Anterior cingulate cortex (tissue), 58 donors: ENCODE measurements around the gene CCT2.
"Not testable (repeated sequence)": the region's sequence is repeated elsewhere in the genome, so short reads cannot be mapped to it uniquely, and the experiment has no call there.

ENCODE experiments used
- DNase-seq, 58 donors: peaks; one replicate each; lab custom pipeline; 2025; lab: John Stamatoyannopoulos, UW

CCT2 gene

DNA sequence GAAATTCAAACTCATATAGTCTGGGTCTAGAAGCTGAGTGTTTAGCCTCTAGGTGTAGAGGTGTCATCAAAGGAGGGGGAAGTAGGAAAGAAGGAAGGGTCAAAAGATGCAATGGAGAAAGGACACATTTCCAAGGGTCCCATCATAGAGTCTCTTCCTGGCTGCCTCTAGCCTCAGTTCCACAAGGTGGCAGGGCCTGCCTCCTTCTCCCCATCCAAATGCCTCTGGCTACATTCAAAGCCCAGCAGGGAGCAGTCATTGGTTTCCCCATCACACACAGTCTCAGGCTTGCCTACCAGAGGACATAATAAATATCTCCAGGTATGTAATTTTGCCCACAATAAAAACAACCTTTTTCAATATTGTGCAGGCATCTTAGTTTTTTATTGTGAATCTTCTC, 2.1 kb upstream of the CCT2 start:
- DNase-seq: no peak

DNA sequence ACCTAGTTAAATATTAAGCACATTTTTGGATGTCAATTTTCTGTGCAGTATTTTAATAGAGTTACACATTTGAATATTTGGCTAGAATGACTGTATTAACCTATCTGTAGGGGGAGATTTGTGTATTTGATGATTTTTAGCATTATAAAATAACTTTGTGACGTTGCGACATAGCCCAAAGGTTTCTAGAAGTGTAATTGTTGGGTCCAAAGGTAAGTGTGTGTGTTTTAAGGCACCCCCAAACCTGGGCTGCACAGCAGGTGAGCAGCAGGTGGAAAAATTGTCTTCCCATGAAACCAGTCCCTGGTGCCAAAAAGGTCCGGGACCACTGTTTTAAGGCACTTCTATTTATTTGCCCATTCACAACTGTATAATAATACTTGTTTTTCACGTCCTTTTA, 3.3 kb downstream of the CCT2 start:
- no peak for DNase-seq

DNA sequence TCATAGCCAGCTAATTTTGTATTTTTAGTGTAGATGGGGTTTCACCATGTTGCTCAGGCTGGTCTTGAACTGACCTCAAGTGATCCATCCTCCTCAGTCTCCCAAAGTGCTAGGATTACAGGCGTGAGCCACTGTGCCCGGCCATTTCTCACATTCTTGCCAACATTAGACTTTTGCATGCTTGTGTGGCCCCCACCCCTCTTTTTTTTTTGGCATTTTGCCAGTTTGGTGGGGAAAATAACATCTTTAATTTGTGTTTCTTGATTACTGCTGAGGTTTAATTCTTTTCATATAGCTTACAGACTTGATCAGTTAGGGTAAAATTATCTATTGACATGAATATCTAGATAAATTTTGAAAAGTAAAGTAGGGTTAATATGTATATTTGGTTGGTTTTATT, 3.8 kb downstream of the CCT2 start:
- no peak for DNase-seq

DNA sequence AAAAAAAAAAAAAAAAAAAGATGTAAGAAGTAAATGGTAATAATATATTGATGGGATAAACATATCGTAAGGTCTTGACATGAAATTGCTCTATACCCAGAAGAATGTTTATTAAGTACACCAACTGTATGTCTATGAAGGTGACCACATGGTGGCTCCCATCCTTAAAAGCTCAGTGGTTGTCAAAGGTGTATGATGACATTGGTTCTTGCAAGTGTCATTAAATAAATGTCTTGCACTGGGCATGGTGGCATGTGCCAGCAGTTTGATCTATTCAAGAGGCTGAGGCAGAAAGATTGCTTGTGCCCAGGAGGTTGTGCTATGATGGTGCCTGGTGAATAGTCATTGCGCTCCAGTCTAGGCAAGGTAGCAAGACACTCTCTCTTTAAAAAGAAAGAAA, 10.4 kb downstream of the CCT2 start:
- DNase-seq: no peak

DNA sequence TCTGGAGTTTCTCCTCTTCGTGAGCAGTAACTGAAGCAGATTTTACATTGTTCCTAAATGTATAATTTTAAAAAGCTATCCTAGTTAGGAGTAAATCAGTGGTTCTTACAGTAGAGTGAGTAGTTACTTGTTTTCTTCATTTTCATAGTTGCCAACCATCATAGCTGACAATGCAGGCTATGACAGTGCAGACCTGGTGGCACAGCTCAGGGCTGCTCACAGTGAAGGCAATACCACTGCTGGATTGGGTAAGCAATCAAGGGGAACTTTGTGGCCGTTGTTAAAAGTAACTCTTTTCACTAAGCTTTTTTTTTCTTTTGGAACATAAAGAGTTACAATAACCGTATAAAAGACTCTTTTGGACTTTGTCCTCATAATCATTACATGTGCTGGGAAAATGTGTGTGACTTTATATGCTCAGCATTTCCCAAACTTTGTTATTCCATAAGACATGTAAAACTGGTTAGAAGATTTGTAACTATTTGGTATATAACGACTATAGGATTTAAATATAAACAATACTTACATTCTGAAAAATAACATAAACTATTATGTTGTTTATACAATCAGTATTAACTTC, 13.0 kb downstream of the CCT2 start:
- DNase-seq: no peak

DNA sequence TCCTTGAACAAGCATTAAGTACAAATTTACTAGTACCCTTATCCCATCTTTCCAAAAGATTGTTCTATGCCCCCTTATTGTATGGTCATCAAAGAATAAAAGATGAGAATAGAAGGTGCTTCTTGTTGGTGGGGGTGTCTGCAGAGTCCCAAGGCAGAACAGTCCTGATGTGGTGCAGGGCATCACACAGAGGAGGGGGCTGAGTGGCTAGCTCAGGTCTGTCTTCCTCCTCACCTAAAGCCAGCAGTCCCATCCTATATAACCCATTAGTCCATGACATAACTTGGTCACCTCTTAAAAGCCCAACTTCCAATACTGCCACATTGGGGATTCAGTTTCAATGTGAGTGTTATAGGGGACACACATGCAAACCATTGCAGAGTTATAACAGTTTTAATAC, 15.5 kb downstream of the CCT2 start:
- no peak for DNase-seq

DNA sequence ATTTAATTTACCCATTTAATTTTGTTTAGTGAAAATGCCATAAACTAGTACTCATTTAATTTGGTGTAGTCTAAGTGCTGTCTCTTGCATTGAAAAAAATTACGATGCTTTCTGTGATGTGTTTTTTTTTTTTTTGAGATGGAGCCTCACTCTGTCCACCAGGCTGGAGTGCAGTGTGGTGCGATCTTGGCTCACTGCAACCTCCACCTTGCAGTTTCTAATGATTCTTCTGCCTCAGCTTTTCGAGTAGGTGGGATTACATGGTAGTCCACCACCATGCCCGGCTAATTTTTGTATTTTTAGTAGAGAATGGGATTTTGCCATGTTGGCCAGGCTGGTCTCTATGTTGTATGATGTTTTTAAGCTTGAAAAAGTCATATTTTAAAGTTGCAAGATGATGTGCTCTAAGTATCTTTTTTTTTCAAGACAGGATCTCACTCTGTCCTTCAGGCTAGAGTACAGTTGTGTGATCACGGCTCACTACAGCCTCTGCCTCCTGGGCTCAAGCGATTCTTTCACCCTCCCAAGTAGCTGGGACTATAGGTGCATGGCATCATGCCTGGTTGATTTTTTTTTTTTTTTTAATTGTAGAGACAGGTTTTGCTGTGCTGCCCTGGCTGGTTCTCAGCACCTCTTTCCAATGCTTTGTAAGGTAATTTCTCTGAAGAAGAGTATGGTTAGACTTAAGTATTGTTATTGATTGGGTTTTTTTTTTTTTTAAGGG, 16.9 kb downstream of the CCT2 start:
- DNase-seq: no peak

DNA sequence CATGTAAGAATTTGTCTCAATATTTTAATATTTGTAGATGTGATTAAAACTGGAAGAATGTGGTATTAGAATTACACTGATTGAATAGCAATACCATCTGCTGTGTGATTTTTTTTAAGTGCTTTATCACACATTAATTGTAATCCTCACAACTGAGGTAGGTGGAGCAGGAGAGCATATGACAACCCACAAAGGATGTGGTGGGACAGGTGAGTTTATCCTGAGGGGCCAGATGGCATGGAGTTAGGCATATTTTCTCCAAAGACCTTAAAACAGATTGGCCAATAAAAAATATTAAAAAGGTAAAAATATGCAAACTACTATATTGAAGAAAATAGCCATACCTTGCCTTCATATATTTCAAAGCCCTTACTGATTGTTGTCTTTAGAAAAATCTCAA, 17.7 kb downstream of the CCT2 start:
- no peak for DNase-seq

DNA sequence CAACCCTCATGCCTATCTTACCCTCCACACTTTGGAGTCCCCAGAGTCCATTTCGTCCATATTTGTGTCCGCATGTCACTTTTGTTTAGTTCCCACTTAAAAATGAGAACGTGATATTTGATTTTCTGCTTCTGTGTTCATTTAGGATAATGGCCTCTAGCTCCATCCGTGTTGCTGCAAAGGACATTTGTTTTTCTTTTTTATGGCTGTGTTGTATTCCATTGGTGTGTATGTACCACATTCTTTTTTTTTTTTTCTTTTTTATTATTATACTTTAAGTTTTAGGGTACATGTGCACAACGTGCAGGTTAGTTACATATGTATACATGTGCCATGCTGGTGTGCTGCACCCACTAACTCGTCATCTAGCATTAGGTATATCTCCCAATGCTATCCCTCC, 18.3 kb downstream of the CCT2 start:
- not testable (repeated sequence) for DNase-seq

DNA sequence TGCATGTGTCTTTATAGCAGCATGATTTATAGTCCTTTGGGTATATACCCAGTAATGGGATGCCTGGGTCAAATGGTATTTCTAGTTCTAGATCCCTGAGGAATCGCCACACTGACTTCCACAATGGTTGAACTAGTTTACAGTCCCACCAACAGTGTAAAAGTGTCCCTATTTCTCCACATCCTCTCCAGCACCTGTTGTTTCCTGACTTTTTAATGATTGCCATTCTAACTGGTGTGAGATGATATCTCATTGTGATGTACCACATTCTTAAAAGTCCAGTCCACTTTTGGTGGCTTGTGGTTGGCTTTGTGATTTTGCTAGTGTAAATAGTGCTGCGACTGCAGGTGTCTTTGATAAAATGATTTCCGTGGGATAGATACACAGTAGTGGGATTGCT, 19.0 kb downstream of the CCT2 start:
- DNase-seq: not testable (repeated sequence)

DNA sequence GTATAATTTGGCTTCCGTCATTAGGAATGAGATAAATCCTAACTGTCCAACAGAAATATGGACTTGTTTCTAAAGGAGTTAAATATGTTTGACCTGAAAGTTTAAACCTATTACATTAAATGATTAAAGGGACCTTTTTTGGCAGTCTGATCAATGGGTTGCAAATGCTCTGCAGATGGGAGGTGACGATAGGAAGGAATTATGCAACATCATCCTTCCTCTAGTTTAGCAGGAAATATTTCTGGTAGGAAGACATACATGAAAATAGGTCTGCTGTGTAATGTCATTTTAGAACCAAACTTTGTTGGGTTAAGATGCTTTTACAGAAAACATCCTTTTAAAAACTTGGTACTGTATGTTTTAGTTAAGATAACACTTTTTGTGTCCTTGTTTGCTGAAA, 22.9 kb downstream of the CCT2 start:
- no peak for DNase-seq

DNA sequence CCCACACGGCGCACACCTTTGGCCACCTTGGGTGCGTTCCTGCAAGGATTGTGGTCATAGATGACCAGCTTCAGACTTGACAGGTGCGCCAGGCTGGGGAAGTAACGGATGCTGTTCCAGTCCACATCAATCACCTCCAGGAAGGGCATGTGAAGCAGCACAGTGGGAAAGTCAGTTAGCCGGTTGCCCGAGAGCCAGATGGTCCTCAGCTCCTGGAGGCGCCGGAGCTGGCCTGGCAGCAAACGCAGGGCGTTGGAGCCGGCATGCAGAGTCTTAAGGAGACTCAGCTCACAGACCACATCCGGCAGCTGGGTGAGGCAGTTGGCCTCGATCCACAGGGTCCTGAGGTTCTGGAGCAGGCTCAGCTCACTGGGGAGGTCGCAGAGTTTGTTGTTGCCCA, 24.9 kb downstream of the CCT2 start:
- DNase-seq: no peak

DNA sequence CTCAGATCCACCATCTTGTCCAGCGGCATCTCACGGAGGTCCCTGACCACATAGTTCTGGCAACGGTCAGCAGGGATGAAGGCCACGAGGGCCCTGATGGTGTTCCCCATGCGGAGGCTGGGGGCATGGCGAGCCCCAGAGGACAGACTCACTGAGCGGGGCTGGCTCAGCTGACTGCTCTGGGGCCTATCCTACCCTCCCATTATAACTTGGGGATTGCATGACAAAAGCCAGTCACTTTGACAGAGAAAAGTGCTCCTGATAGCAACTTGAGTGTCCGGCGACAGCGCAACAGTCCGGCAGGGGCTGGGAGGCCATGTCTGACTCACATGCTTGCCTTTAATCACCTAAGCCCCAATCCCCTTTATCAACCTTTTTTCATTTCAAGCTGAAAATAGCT, 25.5 kb downstream of the CCT2 start, which contains the start of gene LRRC10:
Gene LRRC10, minus strand, starts transcription at position 179 of the 400 bp plus-strand sequence. Its CDS starts 69 bp downstream, at position 110.
- DNase-seq: no peak

DNA sequence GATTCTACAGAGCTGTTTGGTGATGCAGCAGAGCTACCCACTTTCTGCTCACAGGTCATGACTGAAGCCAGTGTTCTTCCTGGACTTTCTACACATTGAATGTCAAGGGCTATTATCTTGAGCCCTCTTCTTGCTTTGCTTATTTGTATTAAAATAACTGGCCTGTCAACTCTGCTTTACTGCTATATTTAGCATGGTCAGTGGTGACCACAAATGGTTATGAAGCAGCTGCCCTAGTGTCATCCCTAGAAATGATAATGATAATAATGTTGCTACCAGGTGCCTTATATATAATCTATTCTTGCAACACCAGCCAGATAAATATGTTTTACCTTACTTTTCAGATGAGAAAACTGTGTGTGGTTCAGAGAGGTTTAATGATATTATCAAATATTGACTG, 28.1 kb downstream of the CCT2 start:
- no peak for DNase-seq

DNA sequence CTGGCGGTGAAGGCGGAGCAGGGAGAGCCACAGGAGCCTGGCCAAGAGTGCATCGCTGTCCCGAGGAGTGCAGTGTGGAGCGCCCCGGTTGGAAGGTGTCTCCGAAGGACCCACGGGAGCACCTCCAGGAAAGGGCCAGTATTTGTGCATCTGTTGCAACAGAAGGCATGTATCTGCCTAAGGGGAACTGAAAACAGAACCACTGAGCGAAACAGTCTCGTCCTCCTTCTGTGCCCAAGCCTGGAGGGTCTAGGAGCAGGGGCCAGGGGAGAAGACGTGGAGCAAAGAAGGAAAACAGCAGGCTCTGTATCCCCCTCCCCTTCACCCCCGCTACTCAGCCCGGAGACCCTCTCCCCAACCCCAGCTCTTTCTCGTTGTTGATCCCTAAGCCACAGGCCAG, 30.8 kb downstream of the CCT2 start:
- DNase-seq: peak in 1 of 58 donors; percentile 4

DNA sequence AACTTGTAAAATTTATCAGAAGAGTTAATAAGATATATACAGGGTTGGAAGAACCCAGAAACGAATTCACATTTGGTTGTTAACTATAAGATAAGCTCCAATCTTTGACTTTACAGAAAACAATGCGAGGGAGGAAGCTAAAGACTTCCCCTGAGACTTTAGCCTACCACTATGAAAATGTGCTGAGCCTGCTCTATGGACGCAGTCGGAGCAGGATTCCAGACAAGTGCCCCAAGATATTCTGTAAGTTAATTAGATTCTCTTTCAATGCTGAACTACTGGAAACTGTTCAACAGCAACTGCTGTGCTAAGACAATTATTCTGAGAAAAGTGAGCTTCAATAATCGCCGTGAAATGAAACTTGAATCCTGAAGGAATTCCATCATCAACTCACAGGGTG, 33.8 kb downstream of the CCT2 start:
- DNase-seq: no peak

DNA sequence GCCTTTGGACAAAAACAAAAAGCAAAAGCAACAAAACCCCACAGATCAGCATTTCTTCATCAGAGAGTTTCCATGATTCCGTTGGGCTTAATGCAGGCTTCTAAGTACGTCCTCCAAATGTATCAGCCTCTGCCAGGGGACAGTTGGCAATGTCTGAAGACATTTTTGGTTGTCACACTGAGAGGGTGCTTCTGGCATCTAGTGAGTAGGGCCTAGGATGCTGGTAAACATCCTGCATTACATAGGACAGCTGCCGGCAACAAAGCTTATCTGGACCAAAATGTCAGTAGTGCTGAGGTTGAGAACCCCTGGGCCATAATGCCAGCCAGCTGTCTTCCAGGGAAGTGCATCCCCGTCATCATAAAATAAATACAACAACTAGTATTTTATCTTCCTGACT, 34.8 kb downstream of the CCT2 start:
- no peak for DNase-seq

DNA sequence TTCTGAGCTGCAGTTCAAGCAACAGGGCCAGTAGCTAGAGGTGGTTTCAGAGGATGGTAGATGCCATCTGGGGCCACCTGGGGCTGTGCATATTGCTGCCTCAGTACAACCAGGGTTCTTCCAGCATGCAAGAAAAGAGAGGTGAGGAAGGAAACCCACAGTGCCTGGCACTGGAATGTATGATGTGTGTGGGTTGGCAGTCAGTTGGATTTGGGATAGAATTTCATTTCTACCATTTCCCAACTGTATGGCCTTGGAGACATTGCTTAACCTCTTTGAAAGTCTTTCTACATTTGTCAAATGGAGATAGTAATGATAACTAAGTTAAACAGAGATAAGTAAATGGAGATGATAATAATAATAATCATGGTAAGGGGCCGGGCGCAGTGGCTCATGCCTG, 35.7 kb downstream of the CCT2 start:
- no peak for DNase-seq

DNA sequence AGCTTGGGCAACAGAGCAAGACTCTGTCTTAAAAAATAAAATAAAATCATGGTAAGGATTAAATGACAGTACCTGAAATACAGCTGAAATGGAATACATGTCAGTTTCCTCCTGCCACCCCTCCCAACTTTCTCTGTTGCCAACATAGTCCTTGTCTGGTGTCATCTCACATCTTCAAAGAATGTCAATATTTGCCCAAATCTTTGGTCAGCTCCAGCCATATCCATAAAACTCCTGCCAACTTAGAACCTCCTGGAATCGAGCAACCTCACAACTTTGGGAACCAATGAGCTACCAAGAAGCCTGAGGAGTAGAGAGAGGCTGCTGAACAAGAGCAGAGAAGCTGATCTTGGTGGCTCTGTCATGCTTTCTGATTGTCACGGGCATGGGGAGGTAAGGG, 36.3 kb downstream of the CCT2 start:
- no peak for DNase-seq

DNA sequence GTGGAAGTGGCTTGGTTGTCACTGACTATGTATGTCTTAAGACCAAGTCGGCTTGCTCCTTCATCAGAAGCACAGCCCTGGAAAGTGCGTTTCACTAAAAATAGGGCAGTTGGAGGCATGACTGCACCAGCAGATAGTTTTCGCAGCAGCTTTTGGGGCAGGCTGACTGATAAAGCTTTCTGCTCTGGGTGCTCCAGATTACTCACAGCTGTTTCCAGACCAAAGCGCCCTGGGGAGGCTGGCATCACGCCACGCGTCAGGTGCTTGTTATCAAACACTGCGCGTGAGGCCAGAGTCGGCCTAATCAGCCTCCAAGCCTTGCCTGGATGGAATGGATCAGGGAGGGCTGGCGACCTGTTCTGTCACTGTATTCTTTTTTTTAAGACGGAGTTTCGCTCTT, 38.7 kb downstream of the CCT2 start:
- peak in 9 of 58 donors; percentile 2 to 22 (median 4) for DNase-seq

DNA sequence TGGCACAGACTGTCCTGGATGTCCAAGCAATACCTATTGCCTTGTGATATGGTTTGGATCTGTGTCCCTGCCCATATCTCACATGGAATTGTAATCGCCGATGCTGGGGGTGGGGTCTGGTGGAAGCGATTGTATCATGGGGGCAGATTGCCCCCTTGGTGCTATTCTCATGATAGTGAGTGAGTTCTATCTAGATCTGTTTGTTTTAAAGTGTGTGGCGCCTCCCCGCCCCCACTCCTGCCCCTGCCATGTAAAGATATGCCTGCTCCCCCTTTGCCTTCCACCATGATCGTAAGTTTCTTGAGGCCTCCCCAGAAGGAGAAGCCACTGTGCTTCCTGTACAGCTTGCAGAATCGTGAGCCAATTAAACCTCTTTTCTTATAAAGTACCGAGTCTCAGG, 42.2 kb downstream of the CCT2 start:
- DNase-seq: no peak

DNA sequence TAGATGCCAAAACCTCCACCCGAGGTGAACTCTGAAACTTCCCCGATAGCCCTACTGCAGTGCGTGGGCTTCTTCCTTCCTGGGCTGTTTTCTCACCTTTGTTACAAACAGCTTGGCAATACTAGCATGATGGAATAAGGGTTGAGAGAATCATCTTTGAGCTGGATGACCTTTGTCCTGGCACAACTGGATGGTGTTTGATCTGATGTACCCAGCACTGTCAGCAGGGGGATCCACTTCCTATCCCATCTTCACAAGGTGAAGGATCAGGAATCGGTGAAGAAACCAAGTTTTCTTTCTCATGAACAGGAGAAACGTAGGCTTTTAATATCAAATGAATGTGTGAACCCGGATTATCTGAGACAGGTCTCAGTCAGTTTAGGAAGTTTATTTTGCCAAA, 44.9 kb downstream of the CCT2 start:
- no peak for DNase-seq

DNA sequence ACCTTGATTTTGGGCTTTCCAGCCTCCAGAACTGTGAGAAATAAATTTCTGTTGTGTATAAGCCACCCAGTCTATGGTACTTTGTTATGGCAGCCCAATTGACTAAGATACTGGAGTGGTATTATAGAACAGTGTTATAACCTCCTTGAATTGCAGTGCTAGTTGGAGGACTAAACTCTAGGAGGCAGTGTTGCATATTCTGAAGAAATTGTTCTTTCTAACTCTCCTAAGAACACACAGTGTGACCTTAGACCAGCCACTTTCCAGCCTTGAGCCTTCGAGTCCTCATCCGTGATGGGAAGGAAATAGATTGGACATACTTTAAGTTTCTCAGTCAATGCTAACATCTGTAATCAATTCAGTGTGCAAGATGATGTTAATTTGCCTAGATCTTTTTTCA, 47.8 kb downstream of the CCT2 start:
- DNase-seq: no peak
